22Rv1 (cell line): ENCODE results near the gene EIPR1.

ENCODE experiments used
- CTCF ChIP-seq: fragments of 450-650 bp; IDR thresholded peaks from 2 replicates; pipeline ENCODE4 v1.5.1; 2017; ENCODE audit warnings: mild to moderate bottlenecking
- ZFX ChIP-seq: fragments of 450-650 bp; IDR thresholded peaks from 2 replicates; pipeline ENCODE4 v1.6.1; 2017; ENCODE audit warnings: antibody characterized with exemption, borderline replicate concordance

- TF ChIP-seq CTCF: no peak
- no peak for TF ChIP-seq ZFX
Measured at GRCh38 chr2:3294493-3294892, 83.1 kb downstream of the EIPR1 start.
